K562 (cell line): ENCODE results near the gene FGF21. TPM values are rescaled to one million over a fixed set of nuclear protein-coding genes. Genes with fewer than 3 reads are reported as not detected.

Experiments used
- HSF4 ChIP-seq: fragments of 250-450 bp; sonication (Bioruptor Pico); IDR thresholded peaks from 2 replicates; pipeline ENCODE4 v2.1.2; 2022; ENCODE audit warnings: mild to moderate bottlenecking, moderate library complexity, borderline replicate concordance
- NCOA4 ChIP-seq: fragments of 450-650 bp; IDR thresholded peaks from 2 replicates; pipeline ENCODE4 v1.6.1; 2018; ENCODE audit warnings: mild to moderate bottlenecking; ENCODE audit not compliant: partially characterized antibody
- PPARD ChIP-seq: fragments of 250-450 bp; sonication (Bioruptor Pico); IDR thresholded peaks from 2 replicates; pipeline ENCODE4 v1.8.0; 2022; ENCODE audit warnings: inconsistent platforms, mild to moderate bottlenecking, moderate library complexity
- RAD21 ChIP-seq, 2 experiments: fragments of 250-450 bp in 1 of 2; fragments of 450-650 bp in 1 of 2; sonication (Bioruptor Pico) in 1 of 2; formaldehyde crosslinking in 1 of 2; IDR thresholded peaks in 1 of 2; conservative IDR thresholded peaks in 1 of 2; 2 replicates each; pipeline versions ENCODE4 v1.4.0 to v1.8.0; 2020 to 2022; ENCODE audit warnings: mild to moderate bottlenecking in 2 of 2, moderate library complexity in 1 of 2
- RAD51 ChIP-seq: fragments of 450-650 bp; IDR thresholded peaks from 2 replicates; pipeline ENCODE4 v1.7.1; 2016; ENCODE audit warnings: low read depth, mild to moderate bottlenecking, borderline replicate concordance
- TGIF2 ChIP-seq: sonication (generic); formaldehyde crosslinking; IDR thresholded peaks from 2 replicates; pipeline ENCODE4 v1.8.1; 2022; ENCODE audit warnings: mild to moderate bottlenecking, missing genetic modification reagents, moderate library complexity
- ZNF316 ChIP-seq: fragments of 450-650 bp; IDR thresholded peaks from 2 replicates; pipeline ENCODE4 v1.6.1; 2016
- ZNF766 ChIP-seq: fragments of 200-800 bp; sonication (Bioruptor generic); conservative IDR thresholded peaks from 2 replicates; pipeline ENCODE4 v1.6.1; 2016; ENCODE audit warnings: missing genetic modification characterization, missing compliant biosample characterization
- polyA plus RNA-seq, 8 experiments: library from polyadenylated mRNA; depleted of rRNA in 4 of 8; stranded (reverse) in 5 of 8; unstranded in 3 of 8; fragments of >200 nt; fragmentation: Nextera tagmentation in 2 of 8; fragmentation: Illumina TruSeq in 1 of 8; extraction: Ambion mirVana in 2 of 8; extraction: Trizol in 1 of 8; gene quantifications; 2 replicates each; pipeline versions ENCODE4 v1.2.1 to v1.2.3, GENCODE V29; 2011 to 2014; ENCODE audit warnings: inconsistent platforms in 1 of 8, missing spikeins in 1 of 8
- total RNA-seq, 7 experiments: library from RNA; depleted of rRNA in 6 of 7; stranded (reverse); fragments of >200 nt in 6 of 7; fragmentation: Illumina TruSeq in 2 of 7; extraction: Trizol in 2 of 7; gene quantifications; 2 replicates each; pipeline versions ENCODE4 v1.2.1 to v1.2.3, GENCODE V29; 2011 to 2021; ENCODE audit warnings: low replicate concordance in 1 of 7
- TF ChIP-seq, protein P1 (sequence below): sonication (generic); formaldehyde crosslinking; IDR thresholded peaks from 2 replicates; pipeline ENCODE4 v1.8.0; 2022; ENCODE audit warnings: mild to moderate bottlenecking, missing genetic modification reagents
- TF ChIP-seq, protein P2 (sequence below): sonication (generic); formaldehyde crosslinking; IDR thresholded peaks from 2 replicates; pipeline ENCODE4 v1.8.1; 2022; ENCODE audit warnings: missing genetic modification reagents
- TF ChIP-seq, protein P3 (sequence below), 3 experiments: fragments of 200-800 bp in 1 of 3; sonication (Bioruptor generic) in 1 of 3; sonication (generic) in 1 of 3; formaldehyde crosslinking in 1 of 3; IDR thresholded peaks; 2 replicates each; pipeline versions ENCODE4 v1.6.1 to v1.8.0; 2016 to 2022; ENCODE audit warnings: mild to moderate bottlenecking in 2 of 3, missing compliant biosample characterization in 2 of 3, missing genetic modification characterization in 2 of 3, missing genetic modification reagents in 1 of 3
- TF ChIP-seq, protein P4 (sequence below): IDR thresholded peaks from 2 replicates; pipeline ENCODE4 v1.6.1; 2016; ENCODE audit warnings: missing genetic modification characterization, missing compliant biosample characterization
- TF ChIP-seq, protein P5 (sequence below): sonication (generic); formaldehyde crosslinking; IDR thresholded peaks from 2 replicates; pipeline ENCODE4 v1.8.0; 2022; ENCODE audit warnings: mild to moderate bottlenecking, missing genetic modification reagents

The FGF21 gene
- total and polyA plus RNA-seq, 9 of the 15 experiments (the other 6 are each of a cell fraction or from before 2014, with no cell fraction given), result 0.04 to 0.77 (median 0.09) TPM; not detected in 6

DNA sequence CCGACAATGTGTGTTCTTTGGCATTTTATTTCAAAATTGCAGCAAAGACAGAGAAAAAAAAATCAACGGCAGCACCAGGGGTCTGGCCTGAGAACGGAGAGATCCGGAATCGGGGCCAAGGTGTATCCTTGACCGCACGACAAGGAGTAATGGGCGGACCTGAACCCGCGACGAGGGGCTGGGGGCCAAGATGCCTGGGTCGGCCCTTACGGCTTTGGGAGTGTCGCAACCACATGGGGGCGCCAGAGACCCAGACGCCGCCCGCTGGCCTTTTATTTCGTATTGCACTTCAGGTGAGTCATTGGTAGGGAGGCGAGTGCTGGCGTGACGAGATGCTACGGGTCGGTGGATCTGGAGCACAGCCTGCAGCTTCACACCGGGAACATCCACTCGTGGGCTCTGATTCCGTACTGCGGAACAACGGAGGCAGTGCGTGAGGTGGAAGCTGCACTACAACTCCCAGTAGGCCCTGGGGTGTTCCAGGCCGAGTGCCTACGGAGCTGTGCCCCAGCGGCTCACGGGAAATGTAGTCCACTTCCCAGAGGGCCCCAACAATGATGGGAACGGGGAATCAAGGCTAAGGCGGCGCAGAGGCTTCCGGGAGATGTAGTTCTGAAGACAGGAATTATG is 39.8 kb downstream of the FGF21 start (continued):
- TF ChIP-seq, protein P1, sequence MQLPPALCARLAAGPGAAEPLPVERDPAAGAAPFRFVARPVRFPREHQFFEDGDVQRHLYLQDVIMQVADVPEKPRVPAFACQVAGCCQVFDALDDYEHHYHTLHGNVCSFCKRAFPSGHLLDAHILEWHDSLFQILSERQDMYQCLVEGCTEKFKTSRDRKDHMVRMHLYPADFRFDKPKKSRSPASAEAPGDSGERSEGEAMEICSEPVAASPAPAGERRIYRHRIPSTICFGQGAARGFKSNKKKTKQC (CRISPR knock-in tag), result peak; percentile 67; the same call in 1 of the 2 replicates
- TF ChIP-seq, protein P2, sequence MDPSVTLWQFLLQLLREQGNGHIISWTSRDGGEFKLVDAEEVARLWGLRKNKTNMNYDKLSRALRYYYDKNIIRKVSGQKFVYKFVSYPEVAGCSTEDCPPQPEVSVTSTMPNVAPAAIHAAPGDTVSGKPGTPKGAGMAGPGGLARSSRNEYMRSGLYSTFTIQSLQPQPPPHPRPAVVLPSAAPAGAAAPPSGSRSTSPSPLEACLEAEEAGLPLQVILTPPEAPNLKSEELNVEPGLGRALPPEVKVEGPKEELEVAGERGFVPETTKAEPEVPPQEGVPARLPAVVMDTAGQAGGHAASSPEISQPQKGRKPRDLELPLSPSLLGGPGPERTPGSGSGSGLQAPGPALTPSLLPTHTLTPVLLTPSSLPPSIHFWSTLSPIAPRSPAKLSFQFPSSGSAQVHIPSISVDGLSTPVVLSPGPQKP (CRISPR knock-in tag), result no peak
- TF ChIP-seq NCOA4 (no peak), ZNF316 (no peak), HSF4 (CRISPR knock-in tag) (no peak), TGIF2 (CRISPR knock-in tag) (no peak), RAD51 (no peak), RAD21 (CRISPR knock-in tag; conservative IDR thresholded peaks at IDR 0.05 in 1 of 2, IDR thresholded peaks at IDR 0.05 in 1 of 2) (peak; percentile 95 to 96), PPARD (CRISPR knock-in tag) (no peak), ZNF766 (CRISPR knock-in tag) (peak; percentile 99)
- TF ChIP-seq, protein P3, sequence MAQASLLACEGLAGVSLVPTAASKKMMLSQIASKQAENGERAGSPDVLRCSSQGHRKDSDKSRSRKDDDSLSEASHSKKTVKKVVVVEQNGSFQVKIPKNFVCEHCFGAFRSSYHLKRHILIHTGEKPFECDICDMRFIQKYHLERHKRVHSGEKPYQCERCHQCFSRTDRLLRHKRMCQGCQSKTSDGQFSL (CRISPR knock-in tag; IDR thresholded peaks at IDR 0.05), result no peak
- TF ChIP-seq, protein P3 (tag; IDR thresholded peaks at IDR 0.05), result no peak
- TF ChIP-seq, protein P4, sequence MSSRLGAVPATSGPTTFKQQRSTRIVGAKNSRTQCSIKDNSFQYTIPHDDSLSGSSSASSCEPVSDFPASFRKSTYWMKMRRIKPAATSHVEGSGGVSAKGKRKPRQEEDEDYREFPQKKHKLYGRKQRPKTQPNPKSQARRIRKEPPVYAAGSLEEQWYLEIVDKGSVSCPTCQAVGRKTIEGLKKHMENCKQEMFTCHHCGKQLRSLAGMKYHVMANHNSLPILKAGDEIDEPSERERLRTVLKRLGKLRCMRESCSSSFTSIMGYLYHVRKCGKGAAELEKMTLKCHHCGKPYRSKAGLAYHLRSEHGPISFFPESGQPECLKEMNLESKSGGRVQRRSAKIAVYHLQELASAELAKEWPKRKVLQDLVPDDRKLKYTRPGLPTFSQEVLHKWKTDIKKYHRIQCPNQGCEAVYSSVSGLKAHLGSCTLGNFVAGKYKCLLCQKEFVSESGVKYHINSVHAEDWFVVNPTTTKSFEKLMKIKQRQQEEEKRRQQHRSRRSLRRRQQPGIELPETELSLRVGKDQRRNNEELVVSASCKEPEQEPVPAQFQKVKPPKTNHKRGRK (tag), result no peak
- TF ChIP-seq, protein P5, sequence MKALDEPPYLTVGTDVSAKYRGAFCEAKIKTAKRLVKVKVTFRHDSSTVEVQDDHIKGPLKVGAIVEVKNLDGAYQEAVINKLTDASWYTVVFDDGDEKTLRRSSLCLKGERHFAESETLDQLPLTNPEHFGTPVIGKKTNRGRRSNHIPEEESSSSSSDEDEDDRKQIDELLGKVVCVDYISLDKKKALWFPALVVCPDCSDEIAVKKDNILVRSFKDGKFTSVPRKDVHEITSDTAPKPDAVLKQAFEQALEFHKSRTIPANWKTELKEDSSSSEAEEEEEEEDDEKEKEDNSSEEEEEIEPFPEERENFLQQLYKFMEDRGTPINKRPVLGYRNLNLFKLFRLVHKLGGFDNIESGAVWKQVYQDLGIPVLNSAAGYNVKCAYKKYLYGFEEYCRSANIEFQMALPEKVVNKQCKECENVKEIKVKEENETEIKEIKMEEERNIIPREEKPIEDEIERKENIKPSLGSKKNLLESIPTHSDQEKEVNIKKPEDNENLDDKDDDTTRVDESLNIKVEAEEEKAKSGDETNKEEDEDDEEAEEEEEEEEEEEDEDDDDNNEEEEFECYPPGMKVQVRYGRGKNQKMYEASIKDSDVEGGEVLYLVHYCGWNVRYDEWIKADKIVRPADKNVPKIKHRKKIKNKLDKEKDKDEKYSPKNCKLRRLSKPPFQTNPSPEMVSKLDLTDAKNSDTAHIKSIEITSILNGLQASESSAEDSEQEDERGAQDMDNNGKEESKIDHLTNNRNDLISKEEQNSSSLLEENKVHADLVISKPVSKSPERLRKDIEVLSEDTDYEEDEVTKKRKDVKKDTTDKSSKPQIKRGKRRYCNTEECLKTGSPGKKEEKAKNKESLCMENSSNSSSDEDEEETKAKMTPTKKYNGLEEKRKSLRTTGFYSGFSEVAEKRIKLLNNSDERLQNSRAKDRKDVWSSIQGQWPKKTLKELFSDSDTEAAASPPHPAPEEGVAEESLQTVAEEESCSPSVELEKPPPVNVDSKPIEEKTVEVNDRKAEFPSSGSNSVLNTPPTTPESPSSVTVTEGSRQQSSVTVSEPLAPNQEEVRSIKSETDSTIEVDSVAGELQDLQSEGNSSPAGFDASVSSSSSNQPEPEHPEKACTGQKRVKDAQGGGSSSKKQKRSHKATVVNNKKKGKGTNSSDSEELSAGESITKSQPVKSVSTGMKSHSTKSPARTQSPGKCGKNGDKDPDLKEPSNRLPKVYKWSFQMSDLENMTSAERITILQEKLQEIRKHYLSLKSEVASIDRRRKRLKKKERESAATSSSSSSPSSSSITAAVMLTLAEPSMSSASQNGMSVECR (CRISPR knock-in tag), result peak; percentile 90
